A549 (cell line): Measurements from ENCODE around the gene DLX1. TPM values are rescaled to one million over a fixed set of nuclear protein-coding genes. Genes with fewer than 3 reads are reported as not detected.

ENCODE experiments used
- ATAC-seq, 2 experiments: fragments of 200-7000 bp in 1 of 2; fragments of >200 bp in 1 of 2; cut with Nextera tagmentation in 1 of 2; cut with Tn5 transposase in 1 of 2; 3 replicates each; pipeline versions ENCODE4 v1.8.0 to v1.9.1; 2018 to 2020; ENCODE audit warnings: mild to moderate bottlenecking in 1 of 2, moderate library complexity in 1 of 2
- CTCF ChIA-PET: fragments of 300-600 bp; sonication (Branson Sonifier 250); formaldehyde crosslinking; extraction: SDS; loops from one replicate; lab custom pipeline; 2021; ENCODE audit warnings: antibody characterized with exemption, inconsistent platforms; lab: Yijun Ruan, JAX
- POLR2A ChIA-PET: fragments of 350-600 bp; formaldehyde crosslinking; extraction: SDS; loops from one replicate; lab custom pipeline; 2021; ENCODE audit warnings: antibody characterized with exemption, inconsistent platforms; lab: Yijun Ruan, JAX
- DNase-seq, 2 experiments: peaks; one replicate each; pipeline versions ENCODE4 v3.0.0 to v3.0.0-alpha.2; 2011 to 2016; ENCODE audit warnings: low read depth in 1 of 2, low spot score in 1 of 2
- FAIRE-seq: peaks from 2 replicates; lab custom pipeline; 2011; peaks lifted over from hg19 to GRCh38; lab: Jason Lieb, UNC
- H3K27ac ChIP-seq, 2 experiments: fragments of >200 bp; sonication (Bioruptor Twin); formaldehyde crosslinking; 3 replicates each; pipeline ENCODE4 v1.5.1; 2016 to 2017
- H3K4me1 ChIP-seq: fragments of >200 bp; sonication (Bioruptor Twin); formaldehyde crosslinking; 3 replicates; pipeline ENCODE4 v1.6.1; 2016
- H3K4me2 ChIP-seq: fragments of >200 bp; sonication (Bioruptor Twin); formaldehyde crosslinking; 3 replicates; pipeline ENCODE4 v1.6.1; 2016
- H3K4me3 ChIP-seq: fragments of >200 bp; sonication (Bioruptor Twin); formaldehyde crosslinking; 3 replicates; pipeline ENCODE4 v1.5.1; 2016
- H3K9me3 ChIP-seq: fragments of >200 bp; sonication (Bioruptor Twin); formaldehyde crosslinking; 3 replicates; pipeline ENCODE4 v1.6.1; 2016
- CBX2 ChIP-seq: fragments of 200-600 bp; sonication (generic); IDR thresholded peaks from 2 replicates; pipeline ENCODE4 v1.6.1; 2016; ENCODE audit warnings: low read depth, mild to moderate bottlenecking, borderline replicate concordance
- CBX8 ChIP-seq: fragments of 200-600 bp; sonication (generic); IDR thresholded peaks from 2 replicates; pipeline ENCODE4 v1.6.1; 2016
- CEBPB ChIP-seq, 2 experiments: fragments of >200 bp in 1 of 2; sonication (Bioruptor Twin) in 1 of 2; formaldehyde crosslinking in 1 of 2; IDR thresholded peaks; 2 replicates each; pipeline ENCODE4 v1.6.1; 2012 to 2016
- CHD2 ChIP-seq: fragments of 150-350 bp; IDR thresholded peaks from 2 replicates; pipeline ENCODE4 v1.6.1; 2014; ENCODE audit warnings: low read length; ENCODE audit not compliant: partially characterized antibody
- EHMT2 ChIP-seq: fragments of 200-600 bp; sonication (generic); IDR thresholded peaks from 2 replicates; pipeline ENCODE4 v1.6.1; 2016; ENCODE audit warnings: antibody characterized with exemption, low read depth, mild to moderate bottlenecking, moderate library complexity
- ESRRA ChIP-seq: fragments of 150-350 bp; IDR thresholded peaks from 2 replicates; pipeline ENCODE4 v1.6.1; 2014; ENCODE audit warnings: mild to moderate bottlenecking, low read length, borderline replicate concordance
- FOSB ChIP-seq: fragments of 250-450 bp; sonication (Bioruptor Pico); IDR thresholded peaks from 2 replicates; pipeline ENCODE4 v1.5.0; 2020; ENCODE audit warnings: mild to moderate bottlenecking, moderate library complexity
- FOSL2 ChIP-seq, 2 experiments: fragments of 450-650 bp in 1 of 2; fragments of >200 bp in 1 of 2; sonication (Bioruptor Twin) in 1 of 2; formaldehyde crosslinking; IDR thresholded peaks; 2 replicates each; pipeline versions ENCODE4 v1.5.0 to v1.6.1; 2016 to 2020; ENCODE audit warnings: mild to moderate bottlenecking in 1 of 2, moderate library complexity in 1 of 2
- HDAC2 ChIP-seq: fragments of 200-600 bp; sonication (generic); IDR thresholded peaks from 2 replicates; pipeline ENCODE4 v1.6.1; 2016
- HEYL ChIP-seq: fragments of 250-450 bp; sonication (Bioruptor Pico); IDR thresholded peaks from 2 replicates; pipeline ENCODE4 v1.8.0; 2021; ENCODE audit warnings: mild to moderate bottlenecking, moderate library complexity
- HOXB5 ChIP-seq: fragments of 250-450 bp; sonication (Bioruptor Pico); IDR thresholded peaks from 2 replicates; pipeline ENCODE4 v1.5.0; 2020; ENCODE audit warnings: mild to moderate bottlenecking, moderate library complexity
- JUN ChIP-seq, 2 experiments: fragments of >200 bp; sonication (Bioruptor Twin); formaldehyde crosslinking; IDR thresholded peaks; 2 replicates in 1 of 2; 3 replicates in 1 of 2; pipeline ENCODE4 v1.6.1; 2016 to 2017
- MAFK ChIP-seq: fragments of 450-650 bp; IDR thresholded peaks from 2 replicates; pipeline ENCODE4 v1.6.1; 2014; ENCODE audit not compliant: partially characterized antibody
- MYC ChIP-seq: IDR thresholded peaks from 2 replicates; pipeline ENCODE4 v1.6.1; 2012; ENCODE audit warnings: mild to moderate bottlenecking, inconsistent platforms, low read length, improper control_type of control experiment, borderline replicate concordance
- NFE2L2 ChIP-seq: fragments of 150-350 bp; conservative IDR thresholded peaks from 2 replicates; pipeline ENCODE4 v1.6.1; 2014; ENCODE audit warnings: low read length
- PHF8 ChIP-seq: fragments of 200-600 bp; sonication (generic); IDR thresholded peaks from 2 replicates; pipeline ENCODE4 v1.6.1; 2016; ENCODE audit warnings: low read depth, mild to moderate bottlenecking, antibody characterized with exemption, moderate library complexity, borderline replicate concordance
- POLR2AphosphoS2 ChIP-seq: conservative IDR thresholded peaks from 2 replicates; pipeline ENCODE4 v1.6.1; 2012; ENCODE audit warnings: low read length, improper control_type of control experiment, inconsistent platforms
- RAD21 ChIP-seq, 2 experiments: fragments of >200 bp in 1 of 2; sonication (Bioruptor Twin) in 1 of 2; formaldehyde crosslinking in 1 of 2; IDR thresholded peaks in 1 of 2; conservative IDR thresholded peaks in 1 of 2; 2 replicates in 1 of 2; 3 replicates in 1 of 2; pipeline ENCODE4 v1.6.1; 2012 to 2018; ENCODE audit warnings: inconsistent platforms in 1 of 2
- REST ChIP-seq: fragments of 200-600 bp; sonication (generic); IDR thresholded peaks from 2 replicates; pipeline ENCODE4 v1.6.1; 2016; ENCODE audit warnings: antibody characterized with exemption, mild to moderate bottlenecking, moderate library complexity
- RFX5 ChIP-seq: fragments of 450-650 bp; IDR thresholded peaks from 2 replicates; pipeline ENCODE4 v1.7.1; 2014; ENCODE audit warnings: antibody characterized with exemption, mild to moderate bottlenecking, moderate library complexity
- RNF2 ChIP-seq: fragments of 200-600 bp; sonication (generic); IDR thresholded peaks from 2 replicates; pipeline ENCODE4 v1.6.1; 2016; ENCODE audit warnings: low read depth, mild to moderate bottlenecking, antibody characterized with exemption, moderate library complexity, borderline replicate concordance
- SMC3 ChIP-seq: fragments of >200 bp; sonication (Bioruptor Twin); formaldehyde crosslinking; IDR thresholded peaks from 3 replicates; pipeline ENCODE4 v1.6.1; 2018; ENCODE audit warnings: inconsistent platforms
- SREBF2 ChIP-seq: fragments of 450-650 bp; IDR thresholded peaks from 2 replicates; pipeline ENCODE4 v1.6.1; 2014; ENCODE audit warnings: mild to moderate bottlenecking, moderate library complexity
- TP53 ChIP-seq: fragments of 250-450 bp; sonication (Bioruptor Pico); IDR thresholded peaks from 2 replicates; pipeline ENCODE4 v1.5.0; 2021; ENCODE audit warnings: mild to moderate bottlenecking, moderate library complexity
- ZC3H11A ChIP-seq: fragments of 450-650 bp; IDR thresholded peaks from 2 replicates; pipeline ENCODE4 v1.6.1; 2014; ENCODE audit warnings: antibody characterized with exemption, mild to moderate bottlenecking
- ZNF302 ChIP-seq: fragments of 250-450 bp; sonication (Bioruptor Pico); IDR thresholded peaks from 2 replicates; pipeline ENCODE4 v1.9.0; 2021; ENCODE audit warnings: inconsistent platforms, mild to moderate bottlenecking, moderate library complexity
- ZSCAN20 ChIP-seq: fragments of 250-450 bp; sonication (Bioruptor Pico); IDR thresholded peaks from 2 replicates; pipeline ENCODE4 v1.8.0; 2022; ENCODE audit warnings: mild to moderate bottlenecking, moderate library complexity
- WGBS: methylation state at CpG from one replicate; pipeline ENCODE4 v1.1.6; 2017; ENCODE audit errors: missing lambda C conversion rate; 5-methylcytosine and 5-hydroxymethylcytosine counted together
- polyA minus RNA-seq: library from RNA; depleted of rRNA, polyadenylated mRNA; stranded (reverse); fragments of >200 nt; gene quantifications from 2 replicates; pipeline ENCODE4 v1.2.3, GENCODE V29; 2011; rRNA and poly(A)+ RNA removed
- polyA plus RNA-seq, 4 experiments: library from polyadenylated mRNA; depleted of rRNA in 3 of 4; stranded (reverse); fragments of >200 nt; fragmentation: RNase III in 1 of 4; extraction: RNeasy Plus Mini Kit Qiagen cat#74134 plus additional on column Dnase treatment in 1 of 4; gene quantifications; 2 replicates in 3 of 4; 3 replicates in 1 of 4; pipeline ENCODE4 v1.2.3, GENCODE V29; 2011 to 2017
- TF ChIP-seq, protein P1 (sequence below): IDR thresholded peaks from 2 replicates; pipeline ENCODE4 v1.6.1; 2012
- TF ChIP-seq, protein P2 (sequence below): fragments of 450-650 bp; IDR thresholded peaks from 2 replicates; pipeline ENCODE4 v1.6.1; 2014; ENCODE audit warnings: antibody characterized with exemption
- TF ChIP-seq, protein P3 (sequence below): fragments of 250-450 bp; sonication (Bioruptor Pico); IDR thresholded peaks from 2 replicates; pipeline ENCODE4 v1.5.0; 2021; ENCODE audit warnings: mild to moderate bottlenecking, moderate library complexity, borderline replicate concordance
- TF ChIP-seq, protein P4 (sequence below): fragments of >200 bp; sonication (Bioruptor Twin); formaldehyde crosslinking; IDR thresholded peaks from 3 replicates; pipeline ENCODE4 v1.6.1; 2016

DLX1 gene
- 0.53 and 1.1 TPM in 2 replicates for polyA plus RNA-seq (2011; rRNA removed)
- 3.2 and 4.7 TPM in 2 replicates for polyA plus RNA-seq (2012; cell fraction: cytosol; rRNA removed)
- 7.7 and 10.3 TPM in 2 replicates for polyA plus RNA-seq (2012; cell fraction: nucleus; rRNA removed)
- 2.4 to 2.9 TPM (median 2.5 TPM) in 3 replicates for polyA plus RNA-seq (2017; fragmentation: RNase III; extraction: RNeasy Plus Mini Kit Qiagen cat#74134 plus additional on column Dnase treatment)
- polyA minus RNA-seq = 0.24 and 1.2 TPM in 2 replicates

- ATAC-seq (peak; percentile 70 to 74), FAIRE-seq (no peak), DNase-seq (peak in 1 of 2 experiments; percentile 51)
- Histone ChIP-seq H3K27ac (peak within 1 kb of the TSS; percentile 79 to 90), H3K9me3 (no peaks in the 10 kb centered on the region), H3K4me1 (no peaks in the 10 kb centered on the region), H3K4me2 (peak within 1 kb of the TSS; percentile 89), H3K4me3 (peak within 1 kb of the TSS; percentile 79)
- ChIA-PET CTCF (interaction anchor here (0.8 to 2.0 kb wide), 7 partner anchors 14 to 273 kb away, joined by 3 to 9 read pairs (median 4); partner anchors contain the start of gene DLX2), POLR2A (interaction anchor here (0.5 to 2.7 kb wide), 12 partner anchors 9 to 192 kb away, joined by 3 to 32 read pairs (median 7); partner anchors contain the start of genes DLX2, HAT1 and SLC25A12)
- WGBS = 4% methylated on average over 31 of the region's 34 CpGs
- TF ChIP-seq RFX5 = no peak
- TF ChIP-seq, protein P1, sequence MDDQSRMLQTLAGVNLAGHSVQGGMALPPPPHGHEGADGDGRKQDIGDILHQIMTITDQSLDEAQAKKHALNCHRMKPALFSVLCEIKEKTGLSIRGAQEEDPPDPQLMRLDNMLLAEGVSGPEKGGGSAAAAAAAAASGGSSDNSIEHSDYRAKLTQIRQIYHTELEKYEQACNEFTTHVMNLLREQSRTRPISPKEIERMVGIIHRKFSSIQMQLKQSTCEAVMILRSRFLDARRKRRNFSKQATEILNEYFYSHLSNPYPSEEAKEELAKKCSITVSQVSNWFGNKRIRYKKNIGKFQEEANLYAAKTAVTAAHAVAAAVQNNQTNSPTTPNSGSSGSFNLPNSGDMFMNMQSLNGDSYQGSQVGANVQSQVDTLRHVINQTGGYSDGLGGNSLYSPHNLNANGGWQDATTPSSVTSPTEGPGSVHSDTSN = no peak
- no peak for TF ChIP-seq SREBF2
- no peak for TF ChIP-seq CBX2
- TF ChIP-seq CEBPB (IDR thresholded peaks at IDR 0.05) = no peak
- peak; percentile 87 for TF ChIP-seq CHD2
- TF ChIP-seq ZNF302 = no peak
- no peak; a peak in 1 of 5 replicates for TF ChIP-seq JUN (IDR thresholded peaks at IDR 0.05)
- TF ChIP-seq, protein P2, sequence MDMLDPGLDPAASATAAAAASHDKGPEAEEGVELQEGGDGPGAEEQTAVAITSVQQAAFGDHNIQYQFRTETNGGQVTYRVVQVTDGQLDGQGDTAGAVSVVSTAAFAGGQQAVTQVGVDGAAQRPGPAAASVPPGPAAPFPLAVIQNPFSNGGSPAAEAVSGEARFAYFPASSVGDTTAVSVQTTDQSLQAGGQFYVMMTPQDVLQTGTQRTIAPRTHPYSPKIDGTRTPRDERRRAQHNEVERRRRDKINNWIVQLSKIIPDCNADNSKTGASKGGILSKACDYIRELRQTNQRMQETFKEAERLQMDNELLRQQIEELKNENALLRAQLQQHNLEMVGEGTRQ = no peak
- TF ChIP-seq, protein P3, sequence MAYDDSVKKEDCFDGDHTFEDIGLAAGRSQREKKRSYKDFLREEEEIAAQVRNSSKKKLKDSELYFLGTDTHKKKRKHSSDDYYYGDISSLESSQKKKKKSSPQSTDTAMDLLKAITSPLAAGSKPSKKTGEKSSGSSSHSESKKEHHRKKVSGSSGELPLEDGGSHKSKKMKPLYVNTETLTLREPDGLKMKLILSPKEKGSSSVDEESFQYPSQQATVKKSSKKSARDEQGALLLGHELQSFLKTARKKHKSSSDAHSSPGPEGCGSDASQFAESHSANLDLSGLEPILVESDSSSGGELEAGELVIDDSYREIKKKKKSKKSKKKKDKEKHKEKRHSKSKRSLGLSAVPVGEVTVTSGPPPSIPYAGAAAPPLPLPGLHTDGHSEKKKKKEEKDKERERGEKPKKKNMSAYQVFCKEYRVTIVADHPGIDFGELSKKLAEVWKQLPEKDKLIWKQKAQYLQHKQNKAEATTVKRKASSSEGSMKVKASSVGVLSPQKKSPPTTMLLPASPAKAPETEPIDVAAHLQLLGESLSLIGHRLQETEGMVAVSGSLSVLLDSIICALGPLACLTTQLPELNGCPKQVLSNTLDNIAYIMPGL (CRISPR knock-in tag) = no peak
- TF ChIP-seq, protein P4, sequence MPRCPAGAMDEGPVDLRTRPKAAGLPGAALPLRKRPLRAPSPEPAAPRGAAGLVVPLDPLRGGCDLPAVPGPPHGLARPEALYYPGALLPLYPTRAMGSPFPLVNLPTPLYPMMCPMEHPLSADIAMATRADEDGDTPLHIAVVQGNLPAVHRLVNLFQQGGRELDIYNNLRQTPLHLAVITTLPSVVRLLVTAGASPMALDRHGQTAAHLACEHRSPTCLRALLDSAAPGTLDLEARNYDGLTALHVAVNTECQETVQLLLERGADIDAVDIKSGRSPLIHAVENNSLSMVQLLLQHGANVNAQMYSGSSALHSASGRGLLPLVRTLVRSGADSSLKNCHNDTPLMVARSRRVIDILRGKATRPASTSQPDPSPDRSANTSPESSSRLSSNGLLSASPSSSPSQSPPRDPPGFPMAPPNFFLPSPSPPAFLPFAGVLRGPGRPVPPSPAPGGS = no peak
- no peak for TF ChIP-seq ESRRA
- no peak for TF ChIP-seq ZC3H11A
- TF ChIP-seq HDAC2 = no peak
- TF ChIP-seq RNF2 = no peak
- TF ChIP-seq SMC3 = no peak
- no peak for TF ChIP-seq POLR2AphosphoS2
- TF ChIP-seq ZSCAN20 (CRISPR knock-in tag) = no peak
- no peak for TF ChIP-seq HEYL
- TF ChIP-seq CBX8 = no peak
- TF ChIP-seq FOSB (CRISPR knock-in tag) = no peak
- no peak for TF ChIP-seq PHF8
- peak; percentile 49; the same call in 1 of the 2 replicates for TF ChIP-seq HOXB5 (CRISPR knock-in tag)
- TF ChIP-seq TP53 (CRISPR knock-in tag) = no peak
- TF ChIP-seq RAD21 (conservative IDR thresholded peaks at IDR 0.05 in 1 of 2, IDR thresholded peaks at IDR 0.05 in 1 of 2) = no peak
- peak; percentile 89 for TF ChIP-seq REST
- no peak for TF ChIP-seq NFE2L2
- TF ChIP-seq EHMT2 = no peak
- no peak for TF ChIP-seq MAFK
- no peak for TF ChIP-seq FOSL2 (IDR thresholded peaks at IDR 0.05)
- TF ChIP-seq FOSL2 (CRISPR knock-in tag; IDR thresholded peaks at IDR 0.05) = 0 out of 2 replicates have a peak, but pooled peaks have one; percentile 4
- no peak for TF ChIP-seq MYC
Measured at GRCh38 chr2:172085460-172086159, at the start of gene DLX1. DLX1 (plus strand) TSS chr2:172085507; CDS start chr2:172085678, 171 bp downstream.
